ENCODE data around the gene KLF16. TPM values are rescaled to one million over a fixed set of nuclear protein-coding genes. Genes with fewer than 3 reads are reported as not detected.

The KLF16 gene
- total RNA-seq, 1 donor = 7.3 TPM

GRCh38 chr19:1841209-1841924 is 22.0 kb downstream of the KLF16 start:
- no peak for TF ChIP-seq CTCF (IDR thresholded peaks at IDR 0.05; ENCODE audit: insufficient read depth, low read length)
- DNase-seq (ENCODE audit: low read depth) = no peak
- no peak overlapping the region for H3K4me3 ChIP-seq (ENCODE audit: low read depth, low read length)

- TF ChIP-seq CTCF (IDR thresholded peaks at IDR 0.05; ENCODE audit: insufficient read depth, low read length) = no peak
- no peak for DNase-seq (ENCODE audit: low read depth)
- no peak overlapping the region for H3K4me3 ChIP-seq (ENCODE audit: low read depth, low read length)
Observed at GRCh38 chr19:1840541-1841115, 22.8 kb downstream of the KLF16 start.

- no peak for DNase-seq (ENCODE audit: low read depth)
- H3K4me3 ChIP-seq (ENCODE audit: low read depth, low read length) = no peak overlapping the region
- no peak for TF ChIP-seq CTCF (IDR thresholded peaks at IDR 0.05; ENCODE audit: insufficient read depth, low read length)
Observed at GRCh38 chr19:1839658-1840540, 23.5 kb downstream of the KLF16 start.

GRCh38 chr19:1837625-1838105 is 25.7 kb downstream of the KLF16 start:
- peak; percentile 98 for TF ChIP-seq CTCF (IDR thresholded peaks at IDR 0.05; ENCODE audit: insufficient read depth, low read length)
- no peak overlapping the region for H3K4me3 ChIP-seq (ENCODE audit: low read depth, low read length)
- no peak for DNase-seq (ENCODE audit: low read depth)

- no peak for DNase-seq (ENCODE audit: low read depth)
- TF ChIP-seq CTCF (IDR thresholded peaks at IDR 0.05; ENCODE audit: insufficient read depth, low read length) = no peak
- H3K4me3 ChIP-seq (ENCODE audit: low read depth, low read length) = no peak overlapping the region
Observed at GRCh38 chr19:1837222-1837565, 26.2 kb downstream of the KLF16 start.

GRCh38 chr19:1836458-1837221 is 26.7 kb downstream of the KLF16 start:
- no peak overlapping the region for H3K4me3 ChIP-seq (ENCODE audit: low read depth, low read length)
- TF ChIP-seq CTCF (IDR thresholded peaks at IDR 0.05; ENCODE audit: insufficient read depth, low read length) = no peak
- no peak for DNase-seq (ENCODE audit: low read depth)
